ENCODE results near the gene DNAJC22.
"Not testable (repeated sequence)": the region's sequence is repeated elsewhere in the genome, so short reads cannot be mapped to it uniquely, and the experiment has no call there.

Gene DNAJC22

GRCh38 chr12:49375406-49375805, 28.7 kb downstream of the DNAJC22 start:
- no peak for DNase-seq

- DNase-seq = no peak
These were observed 30.7 kb downstream of the DNAJC22 start for GRCh38 chr12:49377386-49377785.

GRCh38 chr12:49380184-49380583, 33.5 kb downstream of the DNAJC22 start:
- not testable (repeated sequence) for DNase-seq

GRCh38 chr12:49388682-49389386, 42.1 kb downstream of the DNAJC22 start:
- peak; percentile 53 to 63 for DNase-seq

GRCh38 chr12:49389387-49389703, 42.7 kb downstream of the DNAJC22 start:
- DNase-seq = no peak

- no peak for DNase-seq
These were observed 50.3 kb downstream of the DNAJC22 start for GRCh38 chr12:49397000-49397399.

- no peak for DNase-seq
These were observed 53.6 kb downstream of the DNAJC22 start for GRCh38 chr12:49400304-49400703.
